Inflammatory macrophage treated with lipopolysaccharide for 1 hour (primary cell): ENCODE results near the gene TIMP2.
"Not testable (repeated sequence)": the region's sequence is repeated elsewhere in the genome, so short reads cannot be mapped to it uniquely, and the experiment has no call there.

Experiments
- DNase-seq, 2 donors: peaks; one replicate each; pipeline ENCODE4 v3.0.0-alpha.2; 2020 to 2022

TIMP2 gene

DNA sequence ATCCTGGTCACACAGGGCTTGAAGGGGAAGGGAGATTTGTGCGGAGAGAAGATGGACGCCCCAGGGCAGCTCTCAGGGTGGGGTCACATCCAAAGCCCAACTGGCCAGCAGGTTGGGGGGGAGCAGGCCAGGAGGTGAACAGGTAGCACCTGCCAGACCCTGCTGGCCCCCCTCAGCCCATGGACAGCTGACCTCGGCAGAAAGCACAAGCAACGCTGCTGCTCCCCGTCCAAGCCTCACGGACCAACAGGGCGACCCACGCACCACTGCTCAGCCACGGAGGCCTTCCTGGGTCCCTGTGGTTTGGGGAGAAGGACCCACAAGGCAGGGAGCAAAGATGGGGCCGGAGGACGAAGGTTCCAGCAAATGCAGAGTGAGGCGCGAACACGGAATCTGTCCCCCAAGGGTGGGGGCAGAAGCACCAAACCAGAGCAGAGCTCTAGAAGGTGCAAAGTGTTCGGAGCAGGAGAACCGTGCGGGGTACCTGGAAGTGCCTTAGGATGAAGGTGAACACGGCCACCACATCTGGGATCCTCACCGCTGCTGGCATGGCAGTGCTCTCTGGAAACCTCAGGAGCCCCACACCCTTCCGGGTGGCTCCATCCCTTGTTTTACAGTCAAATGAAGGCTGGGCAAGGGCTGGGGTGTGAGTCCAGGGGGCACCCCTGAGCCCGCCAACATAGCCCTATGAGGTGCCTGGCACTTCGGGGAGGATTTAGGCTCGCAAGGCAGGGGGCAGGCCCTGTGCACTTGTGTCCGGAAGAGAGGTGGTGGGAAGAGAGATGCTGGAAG, 40.1 kb downstream of the TIMP2 start:
- DNase-seq = no peak

DNA sequence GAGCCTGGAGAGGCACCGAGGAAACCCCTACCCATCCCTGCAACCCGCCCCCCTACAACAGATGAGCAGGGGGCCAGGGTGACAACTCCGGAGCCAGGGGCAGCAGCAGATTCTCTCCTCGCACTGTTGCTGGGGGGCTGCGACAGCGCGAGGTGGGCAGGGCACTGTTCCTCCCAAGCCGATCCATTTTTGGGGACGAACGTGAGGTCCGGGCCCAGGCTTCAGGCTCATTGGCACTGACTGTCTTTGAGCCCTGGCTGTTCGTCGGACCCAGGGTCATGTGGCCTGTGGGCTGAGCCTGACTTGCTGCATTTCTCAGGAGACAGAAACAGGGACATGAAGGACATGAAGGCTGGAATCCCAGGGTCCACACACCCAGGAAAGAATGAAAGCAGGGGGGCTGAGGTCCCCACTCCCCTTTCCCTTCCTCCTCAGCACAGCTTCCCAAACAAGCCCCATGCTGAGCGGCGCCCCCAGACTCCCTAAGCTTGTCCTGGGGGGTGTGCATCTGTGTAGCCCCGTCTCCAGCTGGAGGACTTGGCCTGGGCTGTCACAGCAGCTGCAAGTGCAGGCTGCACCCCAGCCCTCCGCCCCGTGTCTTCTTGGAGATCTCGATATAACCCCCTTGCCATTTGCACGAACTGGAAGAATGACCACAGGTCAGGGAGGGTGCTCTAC, 40.9 kb downstream of the TIMP2 start:
- DNase-seq = no peak

DNA sequence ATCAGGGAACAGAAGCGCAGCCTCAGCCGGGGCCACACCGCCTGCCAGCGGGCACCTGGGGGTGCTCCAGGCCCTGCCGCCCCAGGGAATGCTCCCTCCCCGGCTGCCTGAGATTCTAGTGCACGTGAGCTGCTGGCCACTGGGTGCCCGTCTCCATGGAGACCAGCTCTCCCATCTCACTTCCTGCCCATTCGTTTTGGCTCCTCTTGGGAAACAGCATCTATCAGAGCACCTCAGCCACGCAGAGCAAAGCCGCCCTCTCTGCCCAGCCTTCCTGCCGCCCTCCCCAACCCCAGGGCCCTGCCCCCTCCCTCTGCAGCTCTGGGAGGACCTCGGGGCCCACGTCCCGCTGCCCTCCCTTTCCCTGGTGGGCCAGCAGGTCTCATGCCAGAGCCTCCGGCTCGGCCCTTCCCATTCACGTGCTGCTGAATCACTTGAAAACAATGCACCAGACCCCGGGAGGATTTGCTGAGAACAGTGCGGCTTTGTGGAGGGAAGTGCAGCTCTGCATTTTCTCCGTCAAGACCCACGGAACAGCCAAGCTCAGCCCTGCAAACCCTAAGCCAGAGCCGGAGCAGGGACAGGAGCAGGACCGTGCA, 41.6 kb downstream of the TIMP2 start:
- DNase-seq = peak in 1 of 2 donors; percentile 50

DNA sequence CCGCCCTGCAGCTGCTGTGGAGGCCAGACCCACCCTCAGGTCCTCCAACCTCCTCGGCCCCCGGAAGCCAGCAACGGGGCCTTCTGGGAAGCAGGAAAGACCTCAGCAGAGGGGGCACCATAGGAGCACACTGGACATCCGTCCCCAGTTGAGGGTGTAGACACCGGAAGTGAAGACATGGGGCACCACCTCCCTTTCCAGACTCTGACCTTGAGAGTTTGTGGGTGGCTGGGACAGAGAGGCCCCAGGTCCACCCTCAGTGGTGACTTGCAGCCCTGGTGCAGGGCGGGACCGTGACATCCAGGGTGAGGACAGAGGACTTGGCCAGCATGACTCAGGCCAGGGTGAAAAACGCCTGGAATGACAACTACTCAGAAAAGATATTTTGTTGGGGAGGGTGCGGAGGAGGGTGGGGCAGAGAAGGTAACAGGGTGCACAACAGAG, 42.1 kb downstream of the TIMP2 start:
- peak; percentile 81 to 94 for DNase-seq

DNA sequence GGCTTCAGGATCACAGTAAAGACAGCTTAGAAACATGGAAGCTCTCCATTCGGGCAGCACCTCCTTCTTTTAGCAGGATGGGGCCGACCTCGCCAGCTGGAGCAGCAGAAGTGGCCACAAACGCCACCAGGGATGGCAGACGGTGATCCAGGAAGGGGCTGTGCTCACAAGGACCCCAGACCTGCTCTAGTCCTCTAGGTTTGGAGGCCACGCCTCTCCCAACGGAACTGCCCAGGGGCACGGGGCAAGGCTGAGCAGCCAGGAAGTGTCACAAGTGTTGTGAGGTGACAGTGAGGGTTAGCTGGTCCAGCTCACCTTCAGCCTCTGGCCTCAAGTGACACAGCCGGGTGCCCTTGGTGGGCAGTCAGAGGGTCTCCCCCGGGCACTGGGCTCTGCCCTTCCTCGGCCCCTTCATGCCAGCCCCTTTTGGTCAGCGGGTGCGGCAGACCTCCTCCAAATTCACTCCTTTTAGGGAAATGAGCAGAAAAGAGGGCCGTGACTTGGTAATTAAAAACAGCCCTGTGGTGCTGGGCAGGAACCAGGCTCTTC, 42.6 kb downstream of the TIMP2 start:
- no peak for DNase-seq

DNA sequence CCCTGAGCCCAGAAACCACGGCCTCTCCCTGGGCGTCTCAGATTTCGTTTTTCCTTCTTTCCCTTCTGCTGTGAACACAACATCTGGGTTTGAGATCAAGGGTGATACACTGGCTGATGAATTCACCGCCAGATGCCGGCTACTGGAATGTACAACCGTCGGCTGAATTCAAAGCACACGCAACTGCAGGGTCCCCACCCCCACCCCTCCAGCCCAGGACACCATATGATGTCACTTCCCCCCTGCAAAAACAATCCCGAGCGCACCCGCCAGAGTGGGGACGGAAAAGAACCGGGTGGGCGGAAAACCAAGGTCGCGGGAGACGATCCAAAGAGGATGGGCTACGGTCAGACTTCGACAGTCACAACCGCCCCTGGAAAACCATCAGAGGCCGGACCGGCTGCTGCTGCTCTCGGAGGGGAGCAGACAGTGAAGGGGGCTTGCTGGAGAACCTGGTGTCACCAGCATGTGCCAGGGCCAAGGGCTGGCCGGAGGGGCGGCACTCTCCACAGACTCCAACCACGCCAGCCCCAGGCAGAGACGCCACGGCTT, 45.5 kb downstream of the TIMP2 start:
- peak; percentile 60 to 71 for DNase-seq

DNA sequence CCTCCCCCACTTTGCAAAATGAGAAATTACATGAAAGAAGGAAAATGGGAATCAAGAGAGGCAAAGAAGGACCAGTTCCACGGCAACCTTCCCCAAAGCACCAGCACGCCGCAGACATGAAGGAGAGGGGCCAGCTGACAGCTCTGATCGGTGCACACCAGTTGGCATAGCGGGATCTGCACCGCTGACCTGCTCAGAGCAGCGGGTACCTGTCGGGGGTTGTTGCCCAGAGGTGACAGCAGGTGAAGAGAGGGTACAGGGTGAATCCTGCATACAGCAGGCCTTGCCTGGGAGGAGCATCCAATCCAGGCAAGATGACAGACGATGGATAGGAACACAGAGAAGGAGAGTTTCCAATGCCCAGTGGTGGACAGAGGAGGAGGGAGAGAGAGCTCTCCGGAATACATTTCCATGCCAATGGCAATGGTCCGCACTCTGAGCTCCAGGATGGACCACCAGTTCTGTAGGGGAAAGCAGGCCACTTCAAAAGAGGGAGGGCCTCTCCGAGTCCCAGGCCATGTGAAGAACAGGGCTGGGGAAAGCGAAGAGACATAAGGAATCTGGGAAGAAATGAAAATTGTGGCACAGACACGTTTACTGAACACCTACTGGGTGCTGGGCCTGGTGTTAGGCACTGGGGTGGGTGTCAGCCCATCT, 46.2 kb downstream of the TIMP2 start:
- DNase-seq = no peak

DNA sequence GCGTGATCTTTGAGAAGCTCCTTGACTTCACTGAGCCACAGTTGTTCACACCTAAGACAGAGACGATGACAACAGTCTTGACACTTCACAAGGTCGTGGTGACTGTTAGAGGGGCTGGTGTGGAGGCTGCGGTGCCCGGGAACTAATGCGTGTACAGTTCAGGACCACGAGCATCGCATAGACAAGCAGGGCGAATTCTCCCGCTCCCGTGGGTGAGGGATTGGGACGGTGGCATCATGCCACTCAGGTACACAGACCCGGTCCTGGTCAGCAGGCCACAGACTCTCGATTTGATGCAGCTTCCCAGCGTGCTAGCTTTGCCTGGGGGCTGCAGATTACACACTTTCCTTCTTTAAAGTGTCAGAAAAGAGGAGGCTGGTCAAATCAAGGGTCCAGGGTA, 46.9 kb downstream of the TIMP2 start:
- no peak for DNase-seq

DNA sequence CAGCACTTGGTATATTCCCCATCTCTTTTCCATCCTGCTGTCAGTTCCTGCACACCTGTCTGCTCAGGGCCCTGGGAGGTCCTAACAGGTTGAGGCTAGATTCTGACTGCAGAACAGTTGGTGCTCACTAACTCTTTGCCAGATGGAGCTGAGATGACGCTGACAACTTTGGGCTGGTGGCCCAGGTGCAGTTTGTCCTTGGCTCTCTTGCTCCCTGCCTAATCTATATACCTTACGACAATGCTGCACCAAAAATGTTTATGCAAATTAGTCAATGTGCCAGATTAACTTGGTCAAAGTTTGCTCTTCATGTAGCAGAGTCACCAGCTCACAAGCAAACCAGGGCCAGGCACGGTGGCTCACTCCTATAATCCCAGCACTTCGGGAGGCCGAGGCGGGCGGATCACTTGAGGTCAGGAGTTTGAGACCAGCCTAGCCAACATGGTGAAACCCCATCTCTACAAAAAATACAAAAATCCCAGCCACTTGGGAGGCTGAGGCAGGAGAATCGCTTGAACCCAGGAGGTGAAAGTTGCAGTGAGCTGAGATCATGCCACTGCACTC, 48.2 kb downstream of the TIMP2 start:
- DNase-seq = not testable (repeated sequence)

DNA sequence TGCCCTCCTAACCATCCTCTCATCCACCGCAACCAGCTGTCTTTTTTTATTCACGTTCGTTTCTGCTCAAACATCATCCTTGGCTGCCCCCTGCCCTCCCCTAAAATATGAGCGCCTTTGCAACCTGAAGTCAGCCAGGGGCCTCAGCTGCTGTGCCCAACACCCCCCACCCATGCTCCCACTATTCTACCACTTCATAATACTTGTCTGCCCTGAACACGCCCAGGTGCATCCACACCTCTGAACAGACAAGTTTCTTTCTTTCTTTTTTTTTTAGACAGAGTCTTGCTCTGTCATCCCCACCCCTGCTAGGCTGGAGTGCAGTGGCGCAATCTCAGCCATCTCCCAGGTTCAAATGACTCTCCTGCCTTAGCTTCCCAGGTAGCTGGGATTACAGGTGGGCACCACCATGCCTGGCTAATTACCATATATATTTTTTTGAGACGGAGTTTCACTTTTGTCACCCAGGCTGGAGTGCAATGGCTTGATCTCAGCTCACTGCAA, 49.0 kb downstream of the TIMP2 start:
- DNase-seq = no peak

DNA sequence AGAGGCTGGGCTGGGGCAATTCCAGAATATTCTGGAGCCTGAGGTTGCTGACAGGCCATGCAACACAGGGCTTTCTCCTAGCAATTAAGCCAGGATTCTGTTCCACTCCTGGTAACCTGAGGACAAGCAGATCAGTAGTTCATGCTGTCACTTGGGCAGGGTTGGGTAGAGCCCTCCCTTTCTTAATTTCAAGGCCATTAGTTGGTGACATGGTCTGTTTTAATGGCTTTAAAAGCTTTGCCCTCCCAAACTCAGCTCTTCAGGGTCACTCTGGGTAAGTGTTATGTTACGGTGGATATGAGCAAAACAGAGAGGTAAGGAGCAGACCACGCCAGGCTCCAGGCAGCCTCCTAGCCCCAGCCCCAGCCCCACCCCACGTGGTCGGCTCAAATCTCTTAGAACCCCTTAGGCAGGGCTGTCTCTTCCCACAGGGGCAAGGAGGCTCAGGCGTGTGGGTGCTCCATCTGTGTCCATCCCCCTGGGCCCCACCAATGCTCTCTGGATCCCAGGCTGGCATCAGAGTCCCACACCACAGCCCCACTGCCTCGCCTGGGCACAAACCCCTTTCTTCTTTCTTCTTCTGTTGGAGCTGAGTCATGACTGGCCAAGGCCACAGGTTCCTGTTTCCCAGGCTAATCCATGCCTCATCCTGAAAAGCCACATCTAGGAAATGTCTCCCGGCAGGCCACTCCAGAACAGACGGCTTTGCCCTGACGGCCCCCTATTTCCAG, 49.7 kb downstream of the TIMP2 start:
- DNase-seq = peak in 1 of 2 donors; percentile 39

DNA sequence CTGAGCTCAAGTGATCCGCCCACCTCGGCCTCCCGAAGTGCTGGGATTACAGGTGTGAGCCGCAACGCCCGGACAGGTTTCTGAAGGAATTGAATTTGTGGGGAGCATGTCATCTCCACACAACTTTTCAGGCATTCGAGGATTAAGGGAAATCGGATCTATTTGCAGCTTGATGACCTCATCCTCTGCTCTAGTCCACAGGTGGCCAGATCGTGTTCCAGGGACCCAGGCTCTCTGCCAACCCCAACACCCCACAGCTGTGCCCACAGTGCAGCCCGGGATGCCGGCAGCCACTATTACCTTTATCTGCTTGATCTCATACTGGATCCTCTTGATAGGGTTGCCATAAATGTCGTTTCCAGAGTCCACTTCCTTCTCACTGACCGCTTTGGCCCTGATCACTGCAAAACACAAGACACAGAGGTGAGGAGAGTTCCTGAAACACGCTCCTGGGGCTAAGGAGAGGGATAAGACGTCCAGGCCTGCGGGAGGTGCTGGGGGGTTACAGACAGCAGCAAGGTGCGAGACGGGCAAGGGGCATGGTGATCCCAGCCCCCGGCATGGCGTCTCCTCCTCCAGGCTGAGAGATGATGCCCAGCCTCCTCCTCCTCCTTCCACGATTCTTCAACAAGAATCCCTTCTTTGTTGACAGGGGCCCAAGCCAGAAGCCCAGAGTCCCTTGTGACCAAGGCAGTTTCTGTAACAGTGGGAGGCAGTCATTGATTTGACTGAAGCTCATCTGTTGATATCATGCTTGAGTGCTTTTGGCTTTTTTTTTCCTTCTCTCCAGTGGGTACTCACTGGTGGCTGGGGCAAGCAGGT, 51.5 kb downstream of the TIMP2 start:
- no peak for DNase-seq

DNA sequence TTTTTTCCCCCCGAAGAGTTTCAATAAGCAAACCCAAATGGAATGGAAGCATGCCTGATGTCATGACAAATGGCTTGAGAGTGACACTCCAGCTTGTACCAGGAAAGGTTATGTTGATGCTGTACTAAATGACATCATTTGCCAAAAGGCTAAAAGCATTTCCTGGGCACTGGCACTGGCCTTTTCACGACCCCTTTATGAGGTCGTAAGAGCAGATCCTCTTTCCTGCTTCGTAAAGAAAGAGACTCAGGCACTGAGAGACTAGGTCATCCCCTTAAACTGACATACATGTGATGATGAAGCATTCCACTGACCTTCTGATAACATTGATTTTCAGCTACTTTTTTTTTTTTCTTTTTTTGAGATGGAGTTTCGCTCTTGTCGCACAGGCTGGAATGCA, 52.7 kb downstream of the TIMP2 start:
- DNase-seq = peak in 1 of 2 donors; percentile 55

DNA sequence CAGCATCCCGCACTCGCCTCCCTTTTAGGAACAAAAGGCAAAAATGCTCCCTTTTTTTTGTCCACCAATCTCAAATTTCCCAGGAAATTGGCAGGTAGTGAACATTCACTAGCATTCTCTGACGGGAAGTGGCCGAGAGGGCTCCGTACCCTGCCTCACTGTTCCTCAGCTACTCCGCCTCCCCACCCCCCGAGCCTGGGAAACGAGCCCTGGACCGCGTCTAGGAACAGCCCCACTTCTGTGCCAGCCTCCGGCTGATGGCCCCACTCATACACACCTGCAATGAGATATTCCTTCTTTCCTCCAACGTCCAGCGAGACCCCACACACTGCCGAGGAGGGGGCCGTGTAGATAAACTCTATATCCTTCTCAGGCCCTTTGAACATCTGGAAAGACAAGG, 54.6 kb downstream of the TIMP2 start:
- DNase-seq = no peak

DNA sequence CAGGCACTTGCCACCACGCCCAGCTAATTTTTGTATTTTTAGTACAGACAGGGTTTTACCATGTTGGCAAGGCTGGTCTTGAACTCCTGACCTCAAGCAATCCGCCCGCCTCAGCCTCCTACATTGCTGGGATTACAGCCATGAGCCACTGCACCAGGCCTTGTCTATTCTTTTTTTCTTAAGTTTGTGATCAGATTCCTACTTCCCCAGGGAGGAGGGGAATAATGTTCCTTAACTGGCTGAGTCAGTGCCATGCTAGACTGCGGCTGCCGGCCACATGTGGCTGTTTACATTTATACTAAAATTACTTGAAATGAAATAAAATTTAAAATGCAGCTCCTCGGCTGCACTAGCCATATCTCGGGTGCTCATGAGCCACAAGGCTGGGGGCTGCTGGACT, 56.8 kb downstream of the TIMP2 start:
- DNase-seq = no peak

DNA sequence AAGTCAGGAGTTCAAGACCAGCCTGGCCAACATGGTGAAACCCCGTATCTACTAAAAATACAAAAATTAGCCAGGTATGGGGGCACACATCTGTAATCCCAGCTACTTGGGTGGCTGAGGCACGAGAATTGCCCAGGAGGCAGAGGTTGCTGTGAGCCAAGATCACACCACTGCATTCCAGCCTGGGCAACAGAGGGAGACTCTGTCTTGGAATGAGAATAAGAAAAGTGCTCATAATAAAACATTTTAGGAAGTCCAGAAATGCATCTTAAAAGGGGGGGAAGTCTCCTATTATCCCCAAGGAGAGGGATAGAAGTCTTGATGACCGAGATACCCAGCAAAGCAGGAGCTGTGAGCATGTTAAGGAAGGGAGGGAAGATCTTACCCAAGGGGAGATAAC, 58.1 kb downstream of the TIMP2 start:
- DNase-seq = not testable (repeated sequence)

DNA sequence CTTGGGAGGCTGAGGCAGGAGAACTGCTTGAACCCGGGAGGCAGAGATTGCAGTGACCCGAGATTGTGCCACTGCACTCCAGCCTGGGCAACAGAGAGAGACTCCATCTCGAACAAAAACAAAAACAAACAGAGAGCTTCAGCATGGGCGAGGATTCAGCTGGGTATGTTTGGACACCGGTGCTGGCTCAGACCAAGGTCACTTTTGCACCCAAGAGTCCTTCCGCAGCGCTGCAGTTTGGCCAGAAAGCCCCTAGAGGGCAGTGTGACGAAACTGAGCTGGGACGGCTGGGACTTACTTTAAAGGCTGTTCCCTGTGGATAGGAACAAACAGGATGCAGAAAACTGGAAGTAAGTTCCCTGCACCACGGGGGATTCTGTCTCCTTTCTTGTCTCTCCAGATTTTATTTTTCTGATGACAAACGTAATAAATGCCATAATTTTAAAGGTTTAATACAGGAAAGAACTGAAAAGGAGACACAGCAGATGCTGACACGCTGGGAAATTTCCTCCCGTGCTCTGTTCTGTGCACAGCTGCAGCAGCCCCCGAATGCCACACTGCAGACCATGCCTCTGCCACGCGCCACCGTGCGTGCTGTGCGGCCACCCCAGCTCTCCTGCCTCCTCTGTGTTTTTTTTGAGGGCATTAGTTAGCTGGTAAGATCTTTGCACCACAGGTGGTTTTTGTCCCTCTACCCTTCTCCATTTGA, 59.4 kb downstream of the TIMP2 start:
- peak; percentile 73 to 96 for DNase-seq

DNA sequence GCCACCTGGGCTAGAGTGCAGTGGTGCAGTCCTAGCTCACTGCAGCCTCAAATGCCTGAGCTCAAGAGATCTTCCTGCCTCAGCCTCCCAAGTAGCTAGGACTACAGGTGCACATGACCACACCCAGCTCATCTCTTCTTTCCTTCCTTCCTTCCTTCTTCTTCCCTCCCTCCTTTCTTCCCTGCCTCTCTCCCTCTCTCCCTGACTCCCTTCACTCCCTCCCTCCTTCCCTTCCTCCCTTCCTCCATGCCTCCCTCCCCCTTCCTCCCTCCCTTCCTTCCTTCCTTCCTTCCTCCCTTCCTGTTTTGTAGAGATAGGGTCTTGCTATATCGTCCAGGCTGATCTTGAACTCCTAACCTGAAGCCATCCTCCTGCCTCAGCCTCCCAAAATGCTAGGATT, 61.1 kb downstream of the TIMP2 start:
- DNase-seq = no peak

DNA sequence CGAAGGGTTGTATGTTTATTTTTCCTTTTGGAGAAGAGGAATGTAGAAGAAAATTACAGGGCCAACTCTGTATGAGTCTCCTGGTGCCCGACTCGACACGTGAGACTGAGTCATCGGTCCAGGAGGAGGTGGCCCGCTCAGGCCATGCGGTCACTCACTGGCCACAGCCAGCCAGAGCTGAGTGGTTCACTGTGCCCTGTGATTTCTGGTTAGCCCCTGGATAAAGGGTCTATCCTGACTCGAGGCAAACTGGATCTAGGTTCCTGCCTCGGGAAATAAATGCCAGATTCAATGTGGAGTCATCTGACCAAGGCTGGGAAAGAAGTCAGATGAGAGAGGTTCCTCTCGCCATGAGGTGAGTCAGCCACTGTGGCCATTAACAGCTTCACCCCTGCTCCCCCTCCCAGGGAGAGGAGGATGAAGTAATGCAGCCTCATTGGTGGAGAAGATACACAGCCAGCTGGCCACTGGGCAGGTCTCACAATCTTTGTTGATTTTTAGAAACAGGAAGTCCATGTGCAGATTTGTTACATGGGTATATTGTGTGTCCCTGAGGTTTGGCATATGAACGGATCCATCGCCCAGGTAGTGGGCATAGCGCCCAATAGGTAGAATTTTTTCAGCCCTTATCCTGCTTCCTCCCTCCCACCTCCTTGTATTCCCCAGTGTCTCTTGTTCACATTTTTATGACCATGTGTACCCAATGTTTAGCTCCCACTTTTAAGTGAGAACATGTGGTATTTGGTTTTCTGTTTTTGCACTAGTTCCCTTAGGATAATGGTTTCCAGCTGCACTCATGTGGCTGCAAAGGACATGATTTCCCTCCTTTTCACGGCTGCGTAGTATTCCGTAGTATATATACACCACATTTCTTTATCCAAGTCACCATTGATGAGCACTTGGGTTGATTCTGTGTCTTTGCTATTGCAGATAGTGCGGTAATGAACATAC, 62.8 kb downstream of the TIMP2 start:
- peak; percentile 91 to 97 for DNase-seq
